Measurements from ENCODE around the gene SH2D3C.

Gene SH2D3C

GRCh38 chr9:127739614-127740330 lies 38.7 kb downstream of the SH2D3C start:
- no peak for DNase-seq (ENCODE audit: low spot score)

GRCh38 chr9:127738666-127739065 lies 39.8 kb downstream of the SH2D3C start:
- no peak for DNase-seq (ENCODE audit: low spot score)

GRCh38 chr9:127735530-127736185 lies 42.8 kb downstream of the SH2D3C start:
- DNase-seq (ENCODE audit: low spot score) = no peak

GRCh38 chr9:127734747-127735529 lies 43.5 kb downstream of the SH2D3C start, which contains the start of gene TOR2A:
TOR2A (minus strand) TSS chr9:127735294; CDS start chr9:127735270, 24 bp downstream.
- peak; percentile 98 for DNase-seq (ENCODE audit: low spot score)

GRCh38 chr9:127734247-127734746 lies 44.2 kb downstream of the SH2D3C start:
- no peak for DNase-seq (ENCODE audit: low spot score)

GRCh38 chr9:127733614-127734013 lies 44.9 kb downstream of the SH2D3C start:
- no peak for DNase-seq (ENCODE audit: low spot score)

- no peak for DNase-seq (ENCODE audit: low spot score)
Observed at GRCh38 chr9:127732444-127732843, 46.0 kb downstream of the SH2D3C start.

- DNase-seq (ENCODE audit: low spot score) = no peak
Observed at GRCh38 chr9:127731938-127732337, 46.5 kb downstream of the SH2D3C start.

GRCh38 chr9:127730799-127731410 lies 47.6 kb downstream of the SH2D3C start:
- DNase-seq (ENCODE audit: low spot score) = no peak

GRCh38 chr9:127730262-127730661 lies 48.2 kb downstream of the SH2D3C start:
- no peak for DNase-seq (ENCODE audit: low spot score)

- DNase-seq (ENCODE audit: low spot score) = no peak
Observed at GRCh38 chr9:127729522-127730256, 48.8 kb downstream of the SH2D3C start.

- no peak for DNase-seq (ENCODE audit: low spot score)
Observed at GRCh38 chr9:127728808-127729207, 49.7 kb downstream of the SH2D3C start.

- DNase-seq (ENCODE audit: low spot score) = no peak
Observed at GRCh38 chr9:127726871-127727270, 51.6 kb downstream of the SH2D3C start.

GRCh38 chr9:127724012-127724411 lies 54.5 kb downstream of the SH2D3C start:
- no peak for DNase-seq (ENCODE audit: low spot score)

- DNase-seq (ENCODE audit: low spot score) = no peak
Observed at GRCh38 chr9:127723444-127723843, 55.0 kb downstream of the SH2D3C start.

- no peak for DNase-seq (ENCODE audit: low spot score)
Observed at GRCh38 chr9:127723013-127723412, 55.5 kb downstream of the SH2D3C start.

GRCh38 chr9:127722055-127722745 lies 56.3 kb downstream of the SH2D3C start:
- no peak for DNase-seq (ENCODE audit: low spot score)

- no peak for DNase-seq (ENCODE audit: low spot score)
Observed at GRCh38 chr9:127721391-127721821, 57.1 kb downstream of the SH2D3C start.

- DNase-seq (ENCODE audit: low spot score) = no peak
Observed at GRCh38 chr9:127720865-127721227, 57.6 kb downstream of the SH2D3C start.

- no peak for DNase-seq (ENCODE audit: low spot score)
Observed at GRCh38 chr9:127720031-127720864, 58.2 kb downstream of the SH2D3C start.
